B cell (primary cell): ENCODE results near the gene PPP4R3A. TPM values are rescaled to one million over a fixed set of nuclear protein-coding genes. Genes with fewer than 3 reads are reported as not detected.

Experiments used
- ATAC-seq: fragments of 200-7000 bp; cut with Tn5 transposase; one replicate; pipeline ENCODE4 v1.10.0; 2021; ENCODE audit warnings: low read depth, mild to moderate bottlenecking, moderate number of reproducible peaks, moderate library complexity
- CTCF ChIA-PET: fragments of 350-600 bp; sonication (Branson Sonifier 250); formaldehyde crosslinking; loops from one replicate; lab custom pipeline; 2021; ENCODE audit warnings: antibody characterized with exemption, inconsistent platforms; lab: Charles Lee
- POLR2A ChIA-PET: fragments of 350-600 bp; sonication (Branson Sonifier 250); formaldehyde crosslinking; loops from one replicate; lab custom pipeline; 2021; ENCODE audit warnings: antibody characterized with exemption; lab: Charles Lee
- DNase-seq: peaks from one replicate; pipeline ENCODE4 v3.0.0; 2013
- H2AFZ ChIP-seq: 2 replicates; pipeline ENCODE4 v1.6.1; 2012; ENCODE audit warnings: mild to moderate bottlenecking, low read depth, low read length; ENCODE audit not compliant: insufficient read depth, poor library complexity, severe bottlenecking
- H3K27ac ChIP-seq, 2 donors: 1 replicate in 1 of 2; 2 replicates in 1 of 2; pipeline ENCODE4 v1.5.1; 2012 to 2013; ENCODE audit warnings: low read length in 2 of 2, mild to moderate bottlenecking in 2 of 2, moderate library complexity in 1 of 2
- H3K27me3 ChIP-seq, 4 experiments: fragments of 200-600 bp in 1 of 4; sonication (generic) in 1 of 4; replicated peaks in 1 of 4; 1 replicate in 2 of 4; 2 replicates in 2 of 4; pipeline versions ENCODE4 v1.6.1 to v1.7.0; 2013 to 2016; ENCODE audit warnings: low read length in 3 of 4, mild to moderate bottlenecking in 2 of 4, mixed read lengths in 1 of 4, moderate library complexity in 1 of 4; ENCODE audit not compliant: insufficient read depth in 4 of 4, control insufficient read depth in 3 of 4; ENCODE audit errors: control extremely low read depth in 1 of 4
- H3K36me3 ChIP-seq, 2 experiments: replicated peaks in 1 of 2; 1 replicate in 1 of 2; 2 replicates in 1 of 2; pipeline versions ENCODE4 v1.6.1 to v1.7.1; 2013; ENCODE audit warnings: low read length in 1 of 2; ENCODE audit not compliant: insufficient read depth in 2 of 2, control insufficient read depth in 1 of 2; ENCODE audit errors: control extremely low read depth in 1 of 2, extremely low read depth in 1 of 2
- H3K4me1 ChIP-seq, 2 donors: fragments of 200-600 bp in 1 of 2; sonication (generic) in 1 of 2; 1 replicate in 1 of 2; 2 replicates in 1 of 2; pipeline versions ENCODE4 v1.5.1 to v1.6.1; 2013 to 2017; ENCODE audit warnings: low read length in 2 of 2; ENCODE audit not compliant: control insufficient read depth in 2 of 2, insufficient read depth in 2 of 2
- H3K4me2 ChIP-seq: replicated peaks from 2 replicates; pipeline ENCODE3; 2012; ENCODE audit warnings: mild to moderate bottlenecking, low read depth, low read length; ENCODE audit not compliant: poor library complexity, severe bottlenecking
- H3K4me3 ChIP-seq, 5 experiments: fragments of 200-600 bp in 1 of 5; sonication (generic) in 1 of 5; 1 replicate in 3 of 5; 2 replicates in 2 of 5; pipeline versions ENCODE4 v1.5.1 to v1.7.0; 2011 to 2016; ENCODE audit warnings: low read length in 4 of 5, mild to moderate bottlenecking in 4 of 5, low read depth in 2 of 5, control low read depth in 1 of 5, moderate library complexity in 1 of 5; ENCODE audit not compliant: insufficient read depth in 1 of 5; ENCODE audit errors: control extremely low read depth in 1 of 5, extremely low read depth in 1 of 5
- H3K79me2 ChIP-seq: fragments of 200-600 bp; sonication (generic); one replicate; pipeline ENCODE4 v1.6.0; 2016; ENCODE audit warnings: low read length; ENCODE audit not compliant: control insufficient read depth, insufficient read depth
- H3K9ac ChIP-seq: fragments of 200-600 bp; sonication (generic); 2 replicates; pipeline ENCODE4 v1.6.1; 2017; ENCODE audit warnings: mild to moderate bottlenecking, low read length, moderate library complexity
- H3K9me3 ChIP-seq, 3 donors: one replicate each; pipeline versions ENCODE4 v1.6.1 to v1.7.1; 2013; ENCODE audit warnings: low read length in 2 of 3; ENCODE audit not compliant: control insufficient read depth in 2 of 3, insufficient read depth in 1 of 3; ENCODE audit errors: control extremely low read depth in 1 of 3
- H4K20me1 ChIP-seq: 2 replicates; pipeline ENCODE4 v1.6.0; 2012; ENCODE audit warnings: mild to moderate bottlenecking, low read length; ENCODE audit not compliant: insufficient read depth, control insufficient read depth, poor library complexity, severe bottlenecking
- H3K27ac Mint-ChIP-seq: one replicate; pipeline ENCODE4 v1.8.0; 2021; ENCODE audit warnings: mixed read lengths
- H3K27me3 Mint-ChIP-seq: one replicate; pipeline ENCODE4 v1.8.0; 2021; ENCODE audit warnings: mixed read lengths
- H3K4me1 Mint-ChIP-seq: one replicate; pipeline ENCODE4 v1.8.0; 2021; ENCODE audit warnings: mixed read lengths
- H3K4me3 Mint-ChIP-seq: one replicate; pipeline ENCODE4 v1.8.0; 2021; ENCODE audit warnings: mixed read lengths
- H3K9me3 Mint-ChIP-seq: one replicate; pipeline ENCODE4 v1.8.0; 2022; ENCODE audit warnings: mixed read lengths; ENCODE audit not compliant: insufficient read depth
- CTCF ChIP-seq: fragments of 200-600 bp; IDR thresholded peaks from one replicate; pipeline ENCODE4 v1.8.0; 2022; ENCODE audit warnings: antibody characterized with exemption, mild to moderate bottlenecking
- EZH2 ChIP-seq: IDR thresholded peaks from 2 replicates; pipeline ENCODE4 v1.6.1; 2012; ENCODE audit warnings: borderline replicate concordance, low read depth, mild to moderate bottlenecking, moderate library complexity, low read length; ENCODE audit not compliant: insufficient read depth, poor library complexity, severe bottlenecking
- WGBS: methylation state at CpG from one replicate; pipeline ENCODE4 v1.1.5; 2013; ENCODE audit warnings: missing lambda C conversion rate; ENCODE audit not compliant: insufficient coverage; 5-methylcytosine and 5-hydroxymethylcytosine counted together
- intact Hi-C: fragments of 100-400 bp; cut with micrococcal nuclease; formaldehyde crosslinking; loops from one replicate; pipeline ENCODE4 v1.10.0; 2022
- polyA plus RNA-seq: library from polyadenylated mRNA; depleted of rRNA; stranded (reverse); fragments of >200 nt; gene quantifications from 2 replicates; pipeline ENCODE4 v1.2.3, GENCODE V29; 2012
- total RNA-seq, 2 donors: library from RNA; stranded (reverse); fragments of 120-200 nt in 1 of 2; gene quantifications; 1 replicate in 1 of 2; 2 replicates in 1 of 2; pipeline versions ENCODE4 v1.2.3 to v1.2.4, GENCODE V29; 2013 to 2022

Gene PPP4R3A
- total and polyA plus RNA-seq, 2 donors (not counting 1 experiment from before 2014, with no cell fraction given), result 80.6 to 189 TPM

- peak overlapping the region; percentile 76 for H2AFZ ChIP-seq
- CTCF ChIA-PET, result interaction anchor here (0.6 to 19.8 kb wide), 23 partner anchors 9 to 246 kb away, joined by 3 to 289 read pairs (median 5); no protein-coding TSS in a partner anchor
- H3K9ac ChIP-seq, result peak overlapping the region; percentile 54
- under 1% methylated on average over 42 of the region's 42 CpGs for WGBS
- Mint-ChIP-seq H3K27me3 (no peaks in the 10 kb centered on the region), H3K27ac (peak overlapping the region; percentile 90), H3K4me3 (peak overlapping the region; percentile 84), H3K4me1 (peaks cover 38% of the 10 kb centered on the region), H3K9me3 (no peaks in the 10 kb centered on the region)
- no peaks in the 10 kb centered on the region for H3K27me3 ChIP-seq
- peak overlapping the region; percentile 75 to 77 for H3K27ac ChIP-seq
- H3K4me1 ChIP-seq, result peaks cover 38% of the 10 kb centered on the region in 2 donors
- peaks cover 32% of the 10 kb centered on the region for H3K79me2 ChIP-seq
- DNase-seq (peak; percentile 88), ATAC-seq (peak; percentile 34)
- H4K20me1 ChIP-seq, result peaks cover 18% of the 10 kb centered on the region
- no peaks in the 10 kb centered on the region for H3K9me3 ChIP-seq
- TF ChIP-seq CTCF (peak; percentile 96), EZH2 (no peak)
- peak overlapping the region; percentile 30 to 97 (median 40) for H3K4me3 ChIP-seq
- H3K36me3 ChIP-seq, result peaks cover 0 to 17% of the 10 kb centered on the region in 2 experiments
- H3K4me2 ChIP-seq, result peak overlapping the region; percentile 90
- POLR2A ChIA-PET, result interaction anchor here (1.1 to 2.0 kb wide), 7 partner anchors 18 to 103 kb away, joined by 3 to 16 read pairs (median 4); no protein-coding TSS in a partner anchor
- intact Hi-C loops, result loop anchor here (1.0 to 5.0 kb wide), 3 partner anchors 95 to 411 kb away; no protein-coding TSS in a partner anchor
Measured at GRCh38 chr14:91418387-91419043, 91.6 kb downstream of the PPP4R3A start.

GRCh38 chr14:91417983-91418386 lies 92.1 kb downstream of the PPP4R3A start:
- peak overlapping the region; percentile 54 for H3K9ac ChIP-seq
- peak; percentile 91 for DNase-seq
- 2% methylated on average over 53 of the region's 53 CpGs for WGBS

More at GRCh38 chr14:91417983-91418386, 92.1 kb downstream of the PPP4R3A start:
- H3K4me3 Mint-ChIP-seq, result peak overlapping the region; percentile 84
- H3K36me3 ChIP-seq, result peaks cover 0 to 22% of the 10 kb centered on the region in 2 experiments
- no peak for TF ChIP-seq CTCF
- TF ChIP-seq EZH2, result no peak
- no peaks in the 10 kb centered on the region for H3K9me3 Mint-ChIP-seq
- no peaks in the 10 kb centered on the region for H3K27me3 ChIP-seq
- peak overlapping the region; percentile 90 for H3K4me2 ChIP-seq
- H3K4me3 ChIP-seq, result peak overlapping the region in 4 of 5 experiments; percentile 30 to 97 (median 44)
- POLR2A ChIA-PET, result interaction anchor here (1.1 to 2.0 kb wide), 8 partner anchors 18 to 103 kb away, joined by 3 to 16 read pairs (median 4); no protein-coding TSS in a partner anchor
- peaks cover 37% of the 10 kb centered on the region for H3K79me2 ChIP-seq
- H4K20me1 ChIP-seq, result peaks cover 24% of the 10 kb centered on the region
- CTCF ChIA-PET, result interaction anchor here (0.6 to 19.8 kb wide), 20 partner anchors 9 to 568 kb away, joined by 3 to 289 read pairs (median 6); no protein-coding TSS in a partner anchor
- ATAC-seq, result peak; percentile 42
- no peaks in the 10 kb centered on the region for H3K27me3 Mint-ChIP-seq
- H3K27ac ChIP-seq, result peak overlapping the region; percentile 75 to 77
- H3K4me1 ChIP-seq, result peaks cover 43 to 44% of the 10 kb centered on the region in 2 donors
- peak overlapping the region; percentile 76 for H2AFZ ChIP-seq
- peaks cover 43% of the 10 kb centered on the region for H3K4me1 Mint-ChIP-seq
- no peaks in the 10 kb centered on the region for H3K9me3 ChIP-seq
- intact Hi-C loops, result loop anchor here (1.0 to 5.0 kb wide), 4 partner anchors 95 to 411 kb away; partner anchors contain the start of gene RPS6KA5
- peak overlapping the region; percentile 90 for H3K27ac Mint-ChIP-seq
